Trophoblast cell (in vitro differentiated cells and primary cell): ENCODE measurements around the gene CD200R1.

ENCODE experiments used
- DNase-seq, 2 donors: peaks; one replicate each; pipeline ENCODE4 v3.0.0-alpha.2; 2016
- H2AFZ ChIP-seq: 2 replicates; pipeline ENCODE4 v1.6.1; 2013; ENCODE audit warnings: low read length, moderate library complexity, mild to moderate bottlenecking; ENCODE audit not compliant: insufficient read depth, poor library complexity
- H2AK5ac ChIP-seq: 2 replicates; pipeline ENCODE4 v1.6.1; 2013; ENCODE audit warnings: mild to moderate bottlenecking, low read length
- H2BK120ac ChIP-seq: 2 replicates; pipeline ENCODE4 v1.6.1; 2013; ENCODE audit warnings: low read length, mild to moderate bottlenecking, moderate library complexity; ENCODE audit not compliant: insufficient read depth, poor library complexity
- H2BK12ac ChIP-seq: 2 replicates; pipeline ENCODE4 v1.6.1; 2013; ENCODE audit warnings: mild to moderate bottlenecking, low read length, moderate library complexity
- H2BK5ac ChIP-seq: 2 replicates; pipeline ENCODE4 v1.6.1; 2013; ENCODE audit warnings: low read length, low read depth, moderate library complexity, mild to moderate bottlenecking; ENCODE audit not compliant: poor library complexity
- H3K14ac ChIP-seq: 2 replicates; pipeline ENCODE4 v1.6.1; 2013; ENCODE audit warnings: mild to moderate bottlenecking, low read length
- H3K18ac ChIP-seq: 2 replicates; pipeline ENCODE4 v1.6.1; 2013; ENCODE audit warnings: mild to moderate bottlenecking, low read length
- H3K23ac ChIP-seq: 2 replicates; pipeline ENCODE4 v1.6.1; 2013; ENCODE audit warnings: low read length
- H3K27ac ChIP-seq: 2 replicates; pipeline ENCODE4 v1.5.1; 2013; ENCODE audit warnings: low read depth, mild to moderate bottlenecking, inconsistent platforms, low read length, moderate library complexity
- H3K27me3 ChIP-seq: 2 replicates; pipeline ENCODE4 v1.6.1; 2013; ENCODE audit warnings: inconsistent platforms, mild to moderate bottlenecking, low read length, moderate library complexity; ENCODE audit not compliant: insufficient read depth
- H3K36me3 ChIP-seq, 2 experiments: 1 replicate in 1 of 2; 2 replicates in 1 of 2; pipeline ENCODE4 v1.6.1; 2013; ENCODE audit warnings: low read length in 2 of 2, mild to moderate bottlenecking in 2 of 2, moderate library complexity in 1 of 2; ENCODE audit not compliant: insufficient read depth in 2 of 2, control insufficient read depth in 1 of 2
- H3K4ac ChIP-seq: 2 replicates; pipeline ENCODE4 v1.6.1; 2013; ENCODE audit warnings: low read depth, mild to moderate bottlenecking, low read length, moderate library complexity
- H3K4me1 ChIP-seq, 2 experiments: 1 replicate in 1 of 2; 2 replicates in 1 of 2; pipeline ENCODE4 v1.6.1; 2013; ENCODE audit warnings: low read length in 2 of 2, mild to moderate bottlenecking in 2 of 2, moderate library complexity in 1 of 2; ENCODE audit not compliant: insufficient read depth in 2 of 2, control insufficient read depth in 1 of 2
- H3K4me2 ChIP-seq: 2 replicates; pipeline ENCODE4 v1.6.1; 2013; ENCODE audit warnings: inconsistent platforms, mild to moderate bottlenecking, low read length, moderate library complexity
- H3K4me3 ChIP-seq: 2 replicates; pipeline ENCODE4 v1.5.1; 2013; ENCODE audit warnings: mild to moderate bottlenecking, low read depth, low read length, inconsistent platforms
- H3K79me1 ChIP-seq: one replicate; pipeline ENCODE4 v1.6.1; 2013; ENCODE audit warnings: low read length
- H3K79me2 ChIP-seq: 2 replicates; pipeline ENCODE4 v1.6.1; 2013; ENCODE audit warnings: low read length, mild to moderate bottlenecking; ENCODE audit not compliant: control insufficient read depth, insufficient read depth, poor library complexity
- H3K9ac ChIP-seq: 2 replicates; pipeline ENCODE4 v1.6.1; 2013; ENCODE audit warnings: mild to moderate bottlenecking, low read length
- H3K9me3 ChIP-seq: 2 replicates; pipeline ENCODE4 v1.6.1; 2013; ENCODE audit warnings: low read depth, mild to moderate bottlenecking, control low read depth, inconsistent platforms, low read length; ENCODE audit not compliant: insufficient read depth
- H4K12ac ChIP-seq: 2 replicates; pipeline ENCODE4 v1.6.1; 2013; ENCODE audit warnings: low read depth, mild to moderate bottlenecking, low read length, moderate library complexity
- H4K8ac ChIP-seq: 2 replicates; pipeline ENCODE4 v1.6.1; 2013; ENCODE audit warnings: low read depth, mild to moderate bottlenecking, low read length, moderate library complexity
- H4K91ac ChIP-seq: one replicate; pipeline ENCODE4 v1.6.1; 2013; ENCODE audit warnings: low read depth, mild to moderate bottlenecking, low read length, moderate library complexity
- WGBS: extraction: QIAGEN DNeasy Blood & Tissue Kit; methylation state at CpG from one replicate; pipeline ENCODE4 v1.1.7; 2013; ENCODE audit warnings: missing lambda C conversion rate; ENCODE audit not compliant: insufficient read length, insufficient coverage; ENCODE audit errors: extremely low coverage; 5-methylcytosine and 5-hydroxymethylcytosine counted together

The CD200R1 gene

DNA sequence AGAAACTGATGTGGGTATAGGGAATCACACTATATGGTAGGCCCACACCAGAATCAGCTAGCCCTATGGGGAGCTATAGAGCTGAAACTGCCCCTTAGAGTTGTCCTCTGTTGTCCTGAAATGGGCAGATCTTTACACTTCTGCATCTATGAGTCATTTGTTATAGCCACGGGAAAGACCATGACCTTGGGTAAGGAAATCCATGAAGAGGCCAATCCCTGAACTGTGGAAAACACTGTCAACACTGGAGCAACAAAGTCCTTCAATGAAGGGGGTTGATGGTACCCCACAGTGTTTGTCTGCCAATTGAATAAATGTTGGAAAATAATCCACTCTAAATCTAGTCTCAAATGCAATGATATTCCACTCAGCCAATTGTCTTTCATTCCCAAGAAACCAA, 5.2 kb upstream of the CD200R1 start:
- WGBS: no CpG with 5 or more reads among the region's 1 CpG
- H3K23ac ChIP-seq: peak overlapping the region; percentile 5
- H2AFZ ChIP-seq: no peak overlapping the region
- H4K91ac ChIP-seq: no peak overlapping the region
- no peak overlapping the region for H2BK5ac ChIP-seq
- no peaks in the 10 kb centered on the region for H3K79me1 ChIP-seq
- H3K27me3 ChIP-seq: no peaks in the 10 kb centered on the region
- H3K9me3 ChIP-seq: no peaks in the 10 kb centered on the region
- no peak overlapping the region for H3K4me2 ChIP-seq
- H3K4me3 ChIP-seq: no peak overlapping the region
- no peak overlapping the region for H3K14ac ChIP-seq
- no peaks in the 10 kb centered on the region for H3K36me3 ChIP-seq
- H3K27ac ChIP-seq: no peak overlapping the region
- no peak overlapping the region for H4K12ac ChIP-seq
- H3K4me1 ChIP-seq: no peaks in the 10 kb centered on the region
- no peak overlapping the region for H2AK5ac ChIP-seq
- DNase-seq: no peak
- no peak overlapping the region for H2BK12ac ChIP-seq
- H3K79me2 ChIP-seq: no peaks in the 10 kb centered on the region
- H2BK120ac ChIP-seq: no peak overlapping the region
- H3K18ac ChIP-seq: no peak overlapping the region
- no peak overlapping the region for H4K8ac ChIP-seq
- H3K4ac ChIP-seq: no peak overlapping the region
- H3K9ac ChIP-seq: no peak overlapping the region

DNA sequence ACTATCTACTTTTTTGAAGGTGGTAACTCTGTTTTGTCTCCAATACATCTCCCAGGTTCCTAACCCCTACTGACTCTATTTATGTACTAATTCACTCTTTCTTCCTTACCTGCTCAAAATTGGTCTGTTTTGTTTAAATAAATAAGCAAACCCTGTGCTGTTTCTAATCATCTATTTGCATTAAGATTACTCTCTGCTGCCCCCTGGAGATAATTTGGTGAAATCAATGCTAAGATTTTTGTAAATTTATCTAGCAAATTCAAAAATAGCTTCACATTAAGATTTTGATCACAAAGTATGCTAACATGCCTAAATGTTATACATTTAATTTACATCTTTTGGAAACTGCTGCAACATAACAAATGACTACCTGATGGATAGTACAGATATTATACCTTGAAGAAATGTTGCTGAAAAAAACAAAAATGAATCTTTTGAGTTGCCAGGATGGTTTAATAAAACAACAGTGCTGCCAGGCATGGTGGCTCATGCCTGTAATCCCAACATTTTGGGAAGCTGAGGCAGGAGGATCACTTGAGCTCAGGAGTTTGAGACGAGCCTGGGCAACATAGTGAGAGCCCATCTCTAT, 4.4 kb upstream of the CD200R1 start:
- Histone ChIP-seq H4K8ac (no peak overlapping the region), H3K79me1 (no peaks in the 10 kb centered on the region), H3K23ac (no peak overlapping the region), H4K12ac (no peak overlapping the region), H3K9ac (no peak overlapping the region), H3K14ac (no peak overlapping the region), H3K27ac (no peak overlapping the region), H3K4me2 (no peak overlapping the region), H2BK120ac (no peak overlapping the region), H3K4me1 (no peaks in the 10 kb centered on the region), H2BK5ac (no peak overlapping the region), H3K36me3 (no peaks in the 10 kb centered on the region), H3K4ac (no peak overlapping the region), H3K79me2 (no peaks in the 10 kb centered on the region), H3K4me3 (no peak overlapping the region), H3K27me3 (no peaks in the 10 kb centered on the region), H2AFZ (no peak overlapping the region), H4K91ac (no peak overlapping the region), H2AK5ac (no peak overlapping the region), H2BK12ac (no peak overlapping the region), H3K18ac (no peak overlapping the region), H3K9me3 (no peaks in the 10 kb centered on the region)
- peak in 1 of 2 donors; percentile 80 for DNase-seq
- no CpG with 5 or more reads among the region's 1 CpG for WGBS

DNA sequence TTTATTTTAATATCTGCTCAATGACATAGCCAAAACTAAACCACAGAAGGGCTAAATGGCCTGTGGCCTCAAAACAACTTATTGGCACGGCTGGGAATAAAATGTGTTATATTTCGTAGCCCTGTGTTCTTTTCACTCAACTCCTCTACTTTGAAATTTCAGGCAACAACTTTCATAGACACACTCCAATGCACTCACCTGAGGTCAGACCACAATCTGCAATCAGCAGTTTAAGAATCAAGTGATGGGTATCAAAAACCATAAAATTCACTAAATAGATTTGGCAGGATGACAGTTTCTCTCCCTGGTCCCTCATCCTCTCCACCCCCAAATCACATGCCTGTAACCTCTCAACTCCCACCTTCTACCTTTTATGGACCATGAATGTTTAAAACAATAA, 2.0 kb upstream of the CD200R1 start:
- DNase-seq: no peak
- H4K91ac ChIP-seq: no peak overlapping the region
- H3K9ac ChIP-seq: no peak overlapping the region
- H3K4me1 ChIP-seq: no peaks in the 10 kb centered on the region
- H3K9me3 ChIP-seq: no peaks in the 10 kb centered on the region
- no CpG with 5 or more reads among the region's 2 CpGs for WGBS
- no peak overlapping the region for H4K12ac ChIP-seq
- H2AK5ac ChIP-seq: no peak overlapping the region
- H2BK120ac ChIP-seq: no peak overlapping the region
- no peak overlapping the region for H4K8ac ChIP-seq
- no peak overlapping the region for H3K27ac ChIP-seq
- H3K27me3 ChIP-seq: no peaks in the 10 kb centered on the region
- no peak overlapping the region for H3K23ac ChIP-seq
- H3K4me3 ChIP-seq: no peak overlapping the region
- H3K4ac ChIP-seq: no peak overlapping the region
- no peaks in the 10 kb centered on the region for H3K79me2 ChIP-seq
- H3K14ac ChIP-seq: no peak overlapping the region
- no peaks in the 10 kb centered on the region for H3K79me1 ChIP-seq
- no peak overlapping the region for H3K18ac ChIP-seq
- no peak overlapping the region for H2AFZ ChIP-seq
- no peak overlapping the region for H2BK12ac ChIP-seq
- no peaks in the 10 kb centered on the region for H3K36me3 ChIP-seq
- no peak overlapping the region for H2BK5ac ChIP-seq
- no peak overlapping the region for H3K4me2 ChIP-seq

DNA sequence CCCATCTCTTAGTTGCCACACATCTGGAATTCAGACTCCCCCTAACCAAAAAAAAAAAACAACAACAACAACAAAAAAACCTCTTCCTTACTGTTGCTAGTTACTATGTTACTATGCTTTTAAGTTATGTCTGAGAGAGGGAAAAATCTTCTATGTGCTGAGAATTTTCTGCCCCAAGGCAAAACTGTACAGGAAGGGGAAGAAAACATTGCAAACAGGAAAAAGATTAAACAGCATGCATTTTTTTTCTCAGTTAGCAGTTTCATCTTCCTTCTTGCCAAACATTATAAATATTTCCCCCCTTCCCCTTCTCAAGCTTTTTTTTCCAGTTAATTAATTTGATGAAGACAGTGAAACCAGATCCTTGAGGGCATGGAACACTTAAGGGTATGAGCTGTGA, 1.1 kb upstream of the CD200R1 start:
- H2BK5ac ChIP-seq: no peak overlapping the region
- H3K18ac ChIP-seq: no peak overlapping the region
- H3K27ac ChIP-seq: no peak overlapping the region
- no peak overlapping the region for H3K4me3 ChIP-seq
- H3K4me2 ChIP-seq: no peak overlapping the region
- no peaks in the 10 kb centered on the region for H3K36me3 ChIP-seq
- H3K23ac ChIP-seq: no peak overlapping the region
- no peak overlapping the region for H2AK5ac ChIP-seq
- H3K14ac ChIP-seq: no peak overlapping the region
- H3K27me3 ChIP-seq: no peaks in the 10 kb centered on the region
- no peak overlapping the region for H2BK12ac ChIP-seq
- H3K4me1 ChIP-seq: no peaks in the 10 kb centered on the region
- H4K8ac ChIP-seq: no peak overlapping the region
- no peak overlapping the region for H4K91ac ChIP-seq
- H3K4ac ChIP-seq: no peak overlapping the region
- no peaks in the 10 kb centered on the region for H3K79me1 ChIP-seq
- no peak overlapping the region for H2BK120ac ChIP-seq
- H4K12ac ChIP-seq: no peak overlapping the region
- H2AFZ ChIP-seq: no peak overlapping the region
- peak in 1 of 2 donors; percentile 70 for DNase-seq
- no peaks in the 10 kb centered on the region for H3K9me3 ChIP-seq
- no peaks in the 10 kb centered on the region for H3K79me2 ChIP-seq
- no peak overlapping the region for H3K9ac ChIP-seq
